ENCODE results near the gene ITPR1.

GRCh38 chr3:4532535-4533112 lies 39.5 kb downstream of the ITPR1 start:
- TF ChIP-seq CTCF (IDR thresholded peaks at IDR 0.05) (no peak), POLR2A (IDR thresholded peaks at IDR 0.05) (no peak)

Measured in heart left ventricle (tissue), 13 donors.